ENCODE results near the gene OR52E1. TPM values are rescaled to one million over a fixed set of nuclear protein-coding genes. Genes with fewer than 3 reads are reported as not detected.

OR52E1 gene
- total and polyA plus RNA-seq, 9 of the 15 experiments (the other 6 are each of a cell fraction or from before 2014, with no cell fraction given), result not detected

DNA sequence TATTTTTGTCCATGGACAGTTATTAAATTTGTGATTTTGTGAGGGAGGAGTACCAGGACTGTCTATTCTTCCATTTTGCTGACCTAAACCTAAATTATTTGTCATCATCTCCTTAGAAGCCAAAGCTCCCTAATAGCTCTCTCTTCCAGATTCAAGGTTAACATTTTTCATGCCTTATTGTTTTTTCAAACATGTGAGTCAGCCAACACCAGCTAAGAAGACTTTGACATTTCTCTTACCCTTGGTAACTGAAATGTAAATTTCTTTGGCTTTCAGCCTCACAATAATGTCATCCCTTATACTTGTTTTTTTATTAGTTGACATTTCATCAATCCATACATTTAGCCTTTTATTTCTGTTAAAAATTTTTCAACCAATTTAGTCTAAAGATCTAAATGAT, 19.2 kb downstream of the OR52E1 start:
- no peak for DNase-seq (ENCODE audit: extremely low read depth in 1 of 4, low spot score in 3 of 4)
- Histone ChIP-seq H2AFZ (ENCODE audit: low read depth, low read length) (no peak overlapping the region), H3K27me3 (ENCODE audit: control insufficient read depth in 2 of 2, insufficient read depth in 2 of 2, low read length in 2 of 2) (no peaks in the 10 kb centered on the region), H3K4me3 (no peak overlapping the region), H3K9me3 (replicated peaks; ENCODE audit: control insufficient read depth, insufficient read depth, low read depth, low read length) (no peaks in the 10 kb centered on the region), H3K79me2 (ENCODE audit: control insufficient read depth, insufficient read depth, low read length) (no peaks in the 10 kb centered on the region), H3K4me1 (replicated peaks in 1 of 2; ENCODE audit: control insufficient read depth in 2 of 2, insufficient read depth in 2 of 2, low read length in 2 of 2) (peaks cover 0 to 4% of the 10 kb centered on the region in 2 experiments; a peak in 1 of 5 replicates), H3K9me1 (ENCODE audit: control insufficient read depth, insufficient read depth, low read length) (no peaks in the 10 kb centered on the region), H3K4me2 (ENCODE audit: insufficient read depth, low read length) (no peak overlapping the region), H3K36me3 (ENCODE audit: control insufficient read depth, insufficient read depth, low read length) (no peaks in the 10 kb centered on the region), H4K20me1 (replicated peaks; ENCODE audit: control insufficient read depth, insufficient read depth, low read length) (no peaks in the 10 kb centered on the region), H3K27ac (ENCODE audit: extremely low read depth, low read depth, low read length) (no peak overlapping the region), H3K9ac (ENCODE audit: insufficient read depth in 1 of 2, low read depth in 2 of 2, low read length in 2 of 2) (no peak overlapping the region)
- CTCF ChIA-PET (ENCODE audit: low intra/inter-chr PET ratio), result no interaction called here
- POLR2A ChIA-PET, result no interaction called here
- ATAC-seq, result no peak
- no peak for FAIRE-seq
- intact Hi-C loops (cut with micrococcal nuclease), result no loop called here
- no TSS peak for BruUV-seq (replicated peaks)
- no peak for TF ChIP-seq RUNX1 (IDR thresholded peaks at IDR 0.05; ENCODE audit: low read depth)
- TF ChIP-seq KLF10 (CRISPR knock-in tag; IDR thresholded peaks at IDR 0.05), result no peak
- no peak for TF ChIP-seq STAG1 (CRISPR knock-in tag; IDR thresholded peaks at IDR 0.05; ENCODE audit: borderline replicate concordance)
- TF ChIP-seq RFX5 (IDR thresholded peaks at IDR 0.05; ENCODE audit: low read depth, low read length), result no peak
- TF ChIP-seq RHOXF2B (CRISPR knock-in tag; conservative IDR thresholded peaks at IDR 0.05), result no peak
- in situ Hi-C loops (cut with MboI), result no loop called here

DNA sequence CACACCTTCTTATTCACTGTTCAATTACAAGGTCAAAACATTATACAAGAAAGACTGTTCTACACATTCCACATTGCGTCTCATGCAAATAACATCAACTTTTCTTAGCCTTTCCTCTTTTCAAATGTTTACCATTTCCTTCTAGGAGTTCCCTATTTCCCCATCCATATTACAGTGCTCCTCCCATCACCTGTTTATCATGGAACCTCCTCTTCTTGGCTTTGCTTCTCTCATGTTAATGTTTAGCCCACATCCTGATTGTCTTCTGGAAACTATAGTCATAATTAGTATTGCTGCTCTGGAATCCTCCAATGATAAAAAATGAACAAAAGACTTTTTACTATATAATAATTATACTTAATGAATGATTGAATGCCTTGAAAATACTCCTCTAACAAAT, 21.3 kb downstream of the OR52E1 start:
- Histone ChIP-seq H3K4me2 (ENCODE audit: insufficient read depth, low read length) (no peak overlapping the region), H3K9me3 (replicated peaks; ENCODE audit: control insufficient read depth, insufficient read depth, low read depth, low read length) (no peaks in the 10 kb centered on the region), H4K20me1 (replicated peaks; ENCODE audit: control insufficient read depth, insufficient read depth, low read length) (no peaks in the 10 kb centered on the region), H3K27me3 (ENCODE audit: control insufficient read depth in 2 of 2, insufficient read depth in 2 of 2, low read length in 2 of 2) (no peaks in the 10 kb centered on the region), H3K4me3 (no peak overlapping the region), H3K27ac (ENCODE audit: extremely low read depth, low read depth, low read length) (no peak overlapping the region), H2AFZ (ENCODE audit: low read depth, low read length) (no peak overlapping the region), H3K4me1 (replicated peaks in 1 of 2; ENCODE audit: control insufficient read depth in 2 of 2, insufficient read depth in 2 of 2, low read length in 2 of 2) (peaks cover 0 to 4% of the 10 kb centered on the region in 2 experiments; a peak in 1 of 5 replicates), H3K36me3 (ENCODE audit: control insufficient read depth, insufficient read depth, low read length) (no peaks in the 10 kb centered on the region), H3K9me1 (ENCODE audit: control insufficient read depth, insufficient read depth, low read length) (no peaks in the 10 kb centered on the region), H3K79me2 (ENCODE audit: control insufficient read depth, insufficient read depth, low read length) (no peaks in the 10 kb centered on the region), H3K9ac (ENCODE audit: insufficient read depth in 1 of 2, low read depth in 2 of 2, low read length in 2 of 2) (no peak overlapping the region)
- 40% methylated on average over 1 of the region's 1 CpG for WGBS (ENCODE audit: insufficient coverage, low coverage, missing lambda C conversion rate)
- ChIA-PET POLR2A (interaction anchor here (0.6 kb wide), 1 partner anchor 146 kb away, joined by 4 read pairs; no protein-coding TSS in a partner anchor), CTCF (ENCODE audit: low intra/inter-chr PET ratio) (no interaction called here)
- intact Hi-C loops (cut with micrococcal nuclease) (no loop called here), in situ Hi-C loops (cut with MboI) (no loop called here)
- ATAC-seq (no peak), DNase-seq (ENCODE audit: extremely low read depth in 1 of 4, low spot score in 3 of 4) (no peak), FAIRE-seq (no peak)
- no TSS peak for BruUV-seq (replicated peaks)
- TF ChIP-seq, protein P1, sequence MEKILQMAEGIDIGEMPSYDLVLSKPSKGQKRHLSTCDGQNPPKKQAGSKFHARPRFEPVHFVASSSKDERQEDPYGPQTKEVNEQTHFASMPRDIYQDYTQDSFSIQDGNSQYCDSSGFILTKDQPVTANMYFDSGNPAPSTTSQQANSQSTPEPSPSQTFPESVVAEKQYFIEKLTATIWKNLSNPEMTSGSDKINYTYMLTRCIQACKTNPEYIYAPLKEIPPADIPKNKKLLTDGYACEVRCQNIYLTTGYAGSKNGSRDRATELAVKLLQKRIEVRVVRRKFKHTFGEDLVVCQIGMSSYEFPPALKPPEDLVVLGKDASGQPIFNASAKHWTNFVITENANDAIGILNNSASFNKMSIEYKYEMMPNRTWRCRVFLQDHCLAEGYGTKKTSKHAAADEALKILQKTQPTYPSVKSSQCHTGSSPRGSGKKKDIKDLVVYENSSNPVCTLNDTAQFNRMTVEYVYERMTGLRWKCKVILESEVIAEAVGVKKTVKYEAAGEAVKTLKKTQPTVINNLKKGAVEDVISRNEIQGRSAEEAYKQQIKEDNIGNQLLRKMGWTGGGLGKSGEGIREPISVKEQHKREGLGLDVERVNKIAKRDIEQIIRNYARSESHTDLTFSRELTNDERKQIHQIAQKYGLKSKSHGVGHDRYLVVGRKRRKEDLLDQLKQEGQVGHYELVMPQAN (IDR thresholded peaks at IDR 0.05; ENCODE audit: borderline replicate concordance), result no peak
- no peak for TF ChIP-seq SP2 (IDR thresholded peaks at IDR 0.05; ENCODE audit: extremely low read depth, low read depth, low read length, poor library complexity, severe bottlenecking)
- no peak for TF ChIP-seq KAT8 (IDR thresholded peaks at IDR 0.05; ENCODE audit: low read depth)
- no peak for TF ChIP-seq RUNX1 (IDR thresholded peaks at IDR 0.05; ENCODE audit: low read depth)
- TF ChIP-seq JUND (IDR thresholded peaks at IDR 0.05; ENCODE audit: borderline replicate concordance, low read depth, low read length), result no peak
- TF ChIP-seq JUND (tag; IDR thresholded peaks at IDR 0.05; ENCODE audit: borderline replicate concordance, low read depth, low read length), result no peak
- TF ChIP-seq, protein P2, sequence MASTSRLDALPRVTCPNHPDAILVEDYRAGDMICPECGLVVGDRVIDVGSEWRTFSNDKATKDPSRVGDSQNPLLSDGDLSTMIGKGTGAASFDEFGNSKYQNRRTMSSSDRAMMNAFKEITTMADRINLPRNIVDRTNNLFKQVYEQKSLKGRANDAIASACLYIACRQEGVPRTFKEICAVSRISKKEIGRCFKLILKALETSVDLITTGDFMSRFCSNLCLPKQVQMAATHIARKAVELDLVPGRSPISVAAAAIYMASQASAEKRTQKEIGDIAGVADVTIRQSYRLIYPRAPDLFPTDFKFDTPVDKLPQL (IDR thresholded peaks at IDR 0.05; ENCODE audit: extremely low read depth, insufficient read length), result no peak
- TF ChIP-seq NFE2 (IDR thresholded peaks at IDR 0.05; ENCODE audit: low read depth), result no peak
- TF ChIP-seq NCOA2 (IDR thresholded peaks at IDR 0.05; ENCODE audit: partially characterized antibody in 2 of 2), result no peak
- TF ChIP-seq MCM2 (IDR thresholded peaks at IDR 0.05; ENCODE audit: low read depth), result no peak
